Dermis blood vessel endothelial cell (primary cell): ENCODE measurements around the gene CHN1. TPM values are rescaled to one million over a fixed set of nuclear protein-coding genes. Genes with fewer than 3 reads are reported as not detected.

Experiments used
- DNase-seq: peaks from one replicate; pipeline ENCODE4 v3.0.0; 2010
- total RNA-seq: library from RNA; depleted of rRNA; stranded (reverse); fragments of >200 nt; gene quantifications from 2 replicates; pipeline ENCODE4 v1.2.3, GENCODE V29; 2014

The CHN1 gene
- total RNA-seq, 1 donor from 2014 or later = 18.5 TPM

- no peak for DNase-seq
Observed at GRCh38 chr2:174820361-174820760, 184.8 kb downstream of the CHN1 start.

GRCh38 chr2:174815526-174815925, 189.7 kb downstream of the CHN1 start:
- no peak for DNase-seq

GRCh38 chr2:174812037-174812436, 193.1 kb downstream of the CHN1 start:
- DNase-seq = no peak

- no peak for DNase-seq
Observed at GRCh38 chr2:174807931-174808330, 197.2 kb downstream of the CHN1 start.

GRCh38 chr2:174805803-174806202, 199.4 kb downstream of the CHN1 start:
- DNase-seq = no peak

GRCh38 chr2:174802459-174802858, 202.7 kb downstream of the CHN1 start:
- no peak for DNase-seq

- no peak for DNase-seq
Observed at GRCh38 chr2:174800436-174801205, 204.6 kb downstream of the CHN1 start.

DNA sequence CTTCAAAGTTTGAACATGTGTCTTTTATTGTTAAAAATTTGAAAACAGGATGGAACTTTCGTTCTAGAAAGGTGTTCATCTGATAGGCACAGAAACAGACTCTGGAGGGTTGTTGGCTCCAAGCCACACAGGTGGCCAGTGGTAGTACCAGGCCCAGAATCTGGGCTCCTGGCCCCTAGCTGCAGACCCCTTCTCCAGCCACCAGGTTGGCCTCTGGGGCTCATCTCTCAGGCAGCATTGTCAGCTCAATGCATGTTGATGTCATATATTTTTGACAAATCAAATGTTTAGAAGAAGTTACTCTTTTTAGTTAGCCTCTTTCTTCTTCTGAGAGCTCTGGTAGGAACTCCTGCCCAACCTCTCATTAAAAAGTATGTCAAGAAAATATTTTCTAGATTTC, 206.4 kb downstream of the CHN1 start:
- no peak for DNase-seq

GRCh38 chr2:174797781-174798276, 207.4 kb downstream of the CHN1 start:
- peak; percentile 57 for DNase-seq

DNA sequence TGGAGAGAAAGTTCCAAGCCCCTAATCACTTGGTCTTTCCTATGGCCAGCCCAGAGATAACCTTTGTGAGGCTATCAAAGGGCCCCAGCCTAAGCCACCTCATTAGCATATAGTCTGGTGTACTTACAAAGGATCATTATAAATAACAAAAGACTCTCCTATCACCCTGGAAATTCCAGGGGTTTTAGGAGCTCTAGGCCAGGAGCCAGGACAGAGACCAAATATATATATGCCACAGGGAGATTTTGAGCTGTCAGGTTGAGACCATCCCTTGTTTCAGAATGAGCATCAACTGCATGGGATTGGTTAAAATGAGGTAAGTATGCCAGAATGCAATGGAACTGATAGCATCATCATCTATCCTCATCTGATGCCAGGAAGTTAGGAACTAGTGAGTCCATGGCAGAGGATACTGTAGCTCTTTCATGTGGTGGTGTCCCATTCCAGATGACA, 208.8 kb downstream of the CHN1 start:
- no peak for DNase-seq

- no peak for DNase-seq
Observed at GRCh38 chr2:174794851-174795374, 210.3 kb downstream of the CHN1 start.

GRCh38 chr2:174792309-174793025, 212.7 kb downstream of the CHN1 start:
- peak; percentile 62 for DNase-seq

- DNase-seq = no peak
Observed at GRCh38 chr2:174791746-174792280, 213.4 kb downstream of the CHN1 start.

- DNase-seq = no peak
Observed at GRCh38 chr2:174791020-174791419, 214.2 kb downstream of the CHN1 start.

- no peak for DNase-seq
Observed at GRCh38 chr2:174789001-174789400, 216.2 kb downstream of the CHN1 start.

DNA sequence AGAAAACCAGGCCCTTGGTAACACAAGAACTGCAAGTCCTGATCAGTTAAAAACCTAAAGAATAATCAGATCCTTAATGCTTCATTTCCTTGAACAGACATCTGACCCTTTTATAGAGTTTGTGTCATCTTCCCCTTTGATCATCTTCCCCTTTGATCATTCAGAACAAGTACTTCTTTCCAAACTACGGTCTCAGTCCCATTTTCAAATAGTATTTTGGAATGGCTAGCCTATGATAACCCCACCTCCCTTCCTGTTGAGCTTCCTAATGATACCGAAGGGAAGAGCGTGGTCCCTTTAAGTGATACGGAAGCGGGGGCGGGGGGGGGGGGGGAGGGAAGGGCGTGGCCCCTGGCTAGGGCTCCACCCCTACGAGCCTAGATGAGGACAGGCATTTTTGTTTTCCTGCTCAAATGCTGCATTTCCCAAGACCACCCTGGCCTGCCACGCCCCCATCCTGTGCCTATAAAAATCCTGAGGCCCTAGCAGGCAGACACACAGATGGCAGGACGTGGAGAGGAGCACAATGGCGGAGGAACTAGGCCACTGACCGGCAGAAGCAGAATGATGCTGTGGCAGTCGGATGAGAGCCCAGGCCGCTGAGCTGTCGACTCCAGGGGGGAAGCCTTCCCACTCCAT, 216.8 kb downstream of the CHN1 start:
- DNase-seq = no peak

- DNase-seq = peak; percentile 58
Observed at GRCh38 chr2:174787487-174788205, 217.5 kb downstream of the CHN1 start.

DNA sequence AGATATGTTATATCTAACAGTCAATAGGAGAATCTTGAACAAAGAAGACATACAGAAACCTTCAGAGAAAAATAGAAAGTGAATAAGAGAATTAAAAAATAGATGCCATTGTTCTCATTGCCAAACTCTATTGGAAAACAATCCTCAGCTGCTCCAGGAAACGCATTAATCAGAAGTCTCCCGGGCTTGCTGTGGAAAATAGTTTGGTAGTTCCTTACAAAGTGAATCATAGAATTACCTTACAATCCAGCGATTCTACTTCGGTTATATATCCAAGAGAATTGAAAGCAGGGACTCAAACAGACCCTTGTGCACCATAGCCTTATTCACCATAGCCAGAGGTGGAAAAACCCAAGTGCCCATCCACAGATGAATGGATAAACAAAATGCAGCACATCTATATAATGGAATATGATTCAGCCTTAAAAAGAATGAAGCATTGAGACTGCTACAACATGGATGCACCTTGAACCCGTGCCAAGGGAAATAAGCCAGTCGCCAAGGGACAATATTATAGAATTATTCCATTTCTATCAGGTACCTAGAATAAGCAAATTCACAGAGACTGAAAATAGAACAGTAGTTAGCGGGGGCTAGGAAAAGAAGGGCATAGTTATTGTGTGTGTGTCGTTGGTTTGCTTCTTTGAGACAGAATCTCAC, 219.0 kb downstream of the CHN1 start:
- peak; percentile 89 for DNase-seq

DNA sequence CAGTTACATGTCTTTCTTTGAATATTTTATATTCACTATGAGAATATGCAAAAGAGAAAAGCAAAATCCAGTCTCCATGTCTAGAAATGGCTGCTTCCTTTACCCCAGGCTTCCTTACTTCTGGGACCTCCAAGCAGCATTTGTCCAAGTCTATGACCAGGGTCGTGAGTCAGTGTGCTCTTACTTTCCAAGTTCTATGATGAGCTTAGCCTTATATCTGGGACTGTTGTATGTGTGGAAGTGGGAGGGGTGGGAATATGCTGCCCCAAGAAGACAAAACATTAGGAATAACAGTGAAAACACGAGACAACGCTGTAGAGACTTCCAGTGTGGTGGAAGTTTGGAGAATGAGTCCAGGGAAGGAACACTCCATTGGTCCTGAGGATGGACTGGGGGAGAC, 219.7 kb downstream of the CHN1 start:
- DNase-seq = peak; percentile 63

DNA sequence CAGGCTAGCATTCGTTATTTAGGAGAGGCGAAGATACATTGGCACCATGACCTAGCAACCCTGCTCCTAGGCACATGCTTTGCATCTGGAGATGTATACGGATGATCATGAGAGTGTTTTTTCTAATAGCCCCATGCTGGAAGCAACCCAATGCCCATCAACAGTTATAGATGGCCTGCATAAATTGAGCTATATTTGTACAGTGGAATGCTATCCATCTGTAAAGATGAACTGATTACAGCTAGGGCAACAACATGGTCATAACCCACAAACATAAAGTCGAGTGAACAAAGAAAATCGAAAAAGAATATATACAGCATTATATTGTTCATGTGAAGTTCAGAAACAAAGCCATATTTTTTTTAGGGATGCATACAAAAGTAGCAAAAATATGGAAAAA, 220.3 kb downstream of the CHN1 start:
- no peak for DNase-seq

- DNase-seq = no peak
Observed at GRCh38 chr2:174784316-174784715, 220.9 kb downstream of the CHN1 start.

DNA sequence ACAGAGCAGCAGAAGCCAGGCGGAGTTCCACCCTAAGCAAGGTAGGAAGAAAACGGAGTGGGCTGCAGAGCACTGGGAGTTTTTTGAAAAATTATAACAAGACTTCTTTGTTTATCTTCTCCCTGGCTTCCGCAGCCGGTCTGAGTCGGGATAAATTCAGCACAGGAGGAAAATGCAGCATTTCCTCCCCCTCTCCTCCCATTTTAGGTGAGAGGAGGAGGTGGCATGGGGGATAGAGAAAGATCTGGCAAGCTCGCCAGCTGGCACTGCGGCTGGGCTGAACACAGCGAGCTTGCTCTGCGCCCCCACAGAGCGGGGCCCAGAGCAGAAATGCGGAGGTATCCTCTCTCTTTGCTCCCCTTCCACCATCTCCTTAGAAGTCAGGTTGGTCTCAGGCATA, 223.2 kb downstream of the CHN1 start:
- DNase-seq = no peak
